Left lung (tissue), 10 donors: Measurements from ENCODE around the gene LTBR. TPM values are rescaled to one million over a fixed set of nuclear protein-coding genes. Genes with fewer than 3 reads are reported as not detected.

Experiments
- ATAC-seq: fragments of 200-7000 bp; cut with Tn5 transposase; one replicate; pipeline ENCODE4 v1.9.1; 2020; ENCODE audit warnings: moderate library complexity
- DNase-seq, 4 donors: peaks; one replicate each; pipeline ENCODE4 v3.0.0-alpha.2; 2013 to 2020
- H3K27ac ChIP-seq, 2 donors: fragments of 200-600 bp; sonication (generic) in 1 of 2; one replicate each; pipeline versions ENCODE4 v1.5.0 to v1.8.0; 2020 to 2021
- H3K27me3 ChIP-seq, 2 donors: fragments of 200-600 bp; sonication (generic) in 1 of 2; one replicate each; pipeline versions ENCODE4 v1.5.0 to v1.8.0; 2020 to 2021
- H3K36me3 ChIP-seq, 2 donors: fragments of 200-600 bp; sonication (generic) in 1 of 2; one replicate each; pipeline versions ENCODE4 v1.5.0 to v1.8.0; 2020 to 2021
- H3K4me1 ChIP-seq, 2 donors: fragments of 200-600 bp; one replicate each; pipeline ENCODE4 v1.8.0; 2021
- H3K4me3 ChIP-seq, 2 donors: fragments of 200-600 bp; sonication (generic) in 1 of 2; one replicate each; pipeline versions ENCODE4 v1.5.0 to v1.8.0; 2020 to 2021; ENCODE audit warnings: mild to moderate bottlenecking in 1 of 2
- H3K9me3 ChIP-seq, 2 donors: fragments of 200-600 bp; sonication (generic) in 1 of 2; one replicate each; pipeline versions ENCODE4 v1.5.0 to v1.8.0; 2020 to 2021
- intact Hi-C, 2 donors: fragments of 100-400 bp; cut with DNase I; formaldehyde crosslinking; loops; one replicate each; pipeline versions ENCODE4 v1.11.2 to v1.14.2; 2022
- polyA plus RNA-seq, 6 donors: library from polyadenylated mRNA; unstranded; fragments of 120-200 nt; gene quantifications; one replicate each; pipeline ENCODE4 v1.2.1, GENCODE V29; 2013; ENCODE audit not compliant: insufficient read length in 6 of 6
- total RNA-seq, 2 donors: library from RNA; stranded (reverse); fragmentation: NEBNext Ultra II Directional; extraction: Animal tissue kit (Norgen Biotek cat#: 25700); gene quantifications; one replicate each; pipeline ENCODE4 v1.2.1, GENCODE V29; 2021
- TF ChIP-seq, protein P1 (sequence below), 2 donors: fragments of 200-600 bp; sonication (generic) in 1 of 2; IDR thresholded peaks; one replicate each; pipeline versions ENCODE4 v1.5.0 to v1.8.0; 2021; ENCODE audit warnings: antibody characterized with exemption in 2 of 2
- donor health status: DM: no; HTN: yes; CAD: no.
- donor health status: DM: no; HTN: no; CAD: no.

LTBR gene
- total and polyA plus RNA-seq, 8 donors = 66.6 to 153 (median 90.7) TPM

DNA sequence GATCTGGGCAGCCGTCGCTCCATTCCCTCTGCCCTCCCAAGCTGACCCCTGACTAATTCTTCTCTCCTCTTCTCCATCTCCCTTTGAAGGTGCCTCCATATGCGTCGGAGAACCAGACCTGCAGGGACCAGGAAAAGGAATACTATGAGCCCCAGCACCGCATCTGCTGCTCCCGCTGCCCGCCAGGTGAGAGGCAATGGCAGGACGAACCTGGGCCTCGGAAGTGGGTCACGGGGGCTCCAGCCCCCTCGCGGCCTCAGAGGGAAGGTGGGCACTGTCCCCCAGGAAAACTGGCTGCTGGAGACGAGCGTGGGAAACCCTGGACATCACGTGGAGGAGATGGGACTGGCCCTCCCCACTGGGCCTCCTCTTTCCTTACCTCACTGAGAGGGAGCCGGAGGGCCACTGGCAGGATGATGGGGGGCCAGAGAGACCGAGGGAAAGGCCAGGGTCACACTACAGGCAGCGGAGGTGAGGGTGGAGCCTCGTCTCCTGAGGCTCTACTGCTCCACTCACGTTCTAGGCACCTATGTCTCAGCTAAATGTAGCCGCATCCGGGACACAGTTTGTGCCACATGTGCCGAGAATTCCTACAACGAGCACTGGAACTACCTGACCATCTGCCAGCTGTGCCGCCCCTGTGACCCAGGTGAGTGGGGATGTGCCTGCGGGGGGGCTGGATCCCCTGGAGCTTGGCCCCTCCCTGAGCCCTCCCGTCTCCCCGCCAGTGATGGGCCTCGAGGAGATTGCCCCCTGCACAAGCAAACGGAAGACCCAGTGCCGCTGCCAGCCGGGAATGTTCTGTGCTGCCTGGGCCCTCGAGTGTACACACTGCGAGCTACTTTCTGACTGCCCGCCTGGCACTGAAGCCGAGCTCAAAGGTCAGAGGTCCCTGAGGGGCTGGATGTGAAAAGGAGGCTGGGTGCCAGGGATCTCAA, 806 bp downstream of the LTBR start:
- TF ChIP-seq, protein P1, sequence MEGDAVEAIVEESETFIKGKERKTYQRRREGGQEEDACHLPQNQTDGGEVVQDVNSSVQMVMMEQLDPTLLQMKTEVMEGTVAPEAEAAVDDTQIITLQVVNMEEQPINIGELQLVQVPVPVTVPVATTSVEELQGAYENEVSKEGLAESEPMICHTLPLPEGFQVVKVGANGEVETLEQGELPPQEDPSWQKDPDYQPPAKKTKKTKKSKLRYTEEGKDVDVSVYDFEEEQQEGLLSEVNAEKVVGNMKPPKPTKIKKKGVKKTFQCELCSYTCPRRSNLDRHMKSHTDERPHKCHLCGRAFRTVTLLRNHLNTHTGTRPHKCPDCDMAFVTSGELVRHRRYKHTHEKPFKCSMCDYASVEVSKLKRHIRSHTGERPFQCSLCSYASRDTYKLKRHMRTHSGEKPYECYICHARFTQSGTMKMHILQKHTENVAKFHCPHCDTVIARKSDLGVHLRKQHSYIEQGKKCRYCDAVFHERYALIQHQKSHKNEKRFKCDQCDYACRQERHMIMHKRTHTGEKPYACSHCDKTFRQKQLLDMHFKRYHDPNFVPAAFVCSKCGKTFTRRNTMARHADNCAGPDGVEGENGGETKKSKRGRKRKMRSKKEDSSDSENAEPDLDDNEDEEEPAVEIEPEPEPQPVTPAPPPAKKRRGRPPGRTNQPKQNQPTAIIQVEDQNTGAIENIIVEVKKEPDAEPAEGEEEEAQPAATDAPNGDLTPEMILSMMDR (IDR thresholded peaks at IDR 0.05) = no peak
- peaks cover 0 to 40% of the 10 kb centered on the region in 2 donors for H3K36me3 ChIP-seq
- no peaks in the 10 kb centered on the region for H3K9me3 ChIP-seq
- H3K27ac ChIP-seq = peak overlapping the region; percentile 86 to 94
- H3K27me3 ChIP-seq = no peaks in the 10 kb centered on the region
- peak; percentile 27 for ATAC-seq
- intact Hi-C loops = no loop called here
- H3K4me1 ChIP-seq = peaks cover 20 to 74% of the 10 kb centered on the region in 2 donors
- H3K4me3 ChIP-seq = peak overlapping the region; percentile 86 to 99
- peak in 1 of 4 donors; percentile 78 for DNase-seq

DNA sequence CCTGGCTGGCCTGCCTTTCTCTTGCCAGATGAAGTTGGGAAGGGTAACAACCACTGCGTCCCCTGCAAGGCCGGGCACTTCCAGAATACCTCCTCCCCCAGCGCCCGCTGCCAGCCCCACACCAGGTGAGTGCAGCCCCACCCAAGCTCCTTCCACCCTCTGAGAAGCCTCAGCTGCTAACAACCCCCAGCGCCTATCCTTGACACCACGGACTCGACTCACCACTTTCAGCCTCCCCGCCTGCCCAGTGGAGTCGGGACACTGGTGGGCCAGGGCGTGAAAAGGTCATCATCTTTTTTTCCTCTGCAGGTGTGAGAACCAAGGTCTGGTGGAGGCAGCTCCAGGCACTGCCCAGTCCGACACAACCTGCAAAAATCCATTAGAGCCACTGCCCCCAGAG, 2.1 kb downstream of the LTBR start:
- no peaks in the 10 kb centered on the region for H3K27me3 ChIP-seq
- H3K4me1 ChIP-seq = peaks cover 13 to 74% of the 10 kb centered on the region in 2 donors
- ATAC-seq (no peak), DNase-seq (peak in 1 of 4 donors; percentile 68)
- peak overlapping the region in 1 of 2 donors; percentile 18 for H3K27ac ChIP-seq
- no peaks in the 10 kb centered on the region for H3K9me3 ChIP-seq
- TF ChIP-seq, protein P1 (IDR thresholded peaks at IDR 0.05) = no peak
- intact Hi-C loops = no loop called here
- peaks cover 0 to 53% of the 10 kb centered on the region in 2 donors for H3K36me3 ChIP-seq
- peak overlapping the region in 1 of 2 donors; percentile 99 for H3K4me3 ChIP-seq

DNA sequence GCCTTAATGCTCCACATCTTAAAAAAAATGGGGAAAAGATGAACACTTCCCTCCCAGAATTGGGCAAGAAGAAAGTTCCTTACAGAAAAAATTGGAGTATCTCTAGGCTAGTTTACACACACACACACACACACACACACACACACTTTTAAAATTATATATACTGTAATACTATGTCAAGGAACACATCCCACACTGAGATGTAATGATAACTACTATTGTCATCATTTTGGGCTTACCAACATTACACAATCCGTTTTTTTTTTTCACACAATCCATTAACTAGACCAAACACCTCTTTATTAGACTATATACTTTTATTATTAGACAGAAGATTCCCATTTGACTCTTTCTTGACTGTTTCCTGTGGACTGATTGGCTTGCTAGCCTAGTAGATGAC, 2.5 kb downstream of the LTBR start:
- intact Hi-C loops = no loop called here
- TF ChIP-seq, protein P1 (IDR thresholded peaks at IDR 0.05) = no peak
- Histone ChIP-seq H3K4me1 (peaks cover 13 to 75% of the 10 kb centered on the region in 2 donors), H3K27me3 (no peaks in the 10 kb centered on the region), H3K27ac (no peak overlapping the region), H3K4me3 (no peak overlapping the region), H3K9me3 (no peaks in the 10 kb centered on the region), H3K36me3 (peaks cover 3 to 58% of the 10 kb centered on the region in 2 donors)
- ATAC-seq (no peak), DNase-seq (no peak)

DNA sequence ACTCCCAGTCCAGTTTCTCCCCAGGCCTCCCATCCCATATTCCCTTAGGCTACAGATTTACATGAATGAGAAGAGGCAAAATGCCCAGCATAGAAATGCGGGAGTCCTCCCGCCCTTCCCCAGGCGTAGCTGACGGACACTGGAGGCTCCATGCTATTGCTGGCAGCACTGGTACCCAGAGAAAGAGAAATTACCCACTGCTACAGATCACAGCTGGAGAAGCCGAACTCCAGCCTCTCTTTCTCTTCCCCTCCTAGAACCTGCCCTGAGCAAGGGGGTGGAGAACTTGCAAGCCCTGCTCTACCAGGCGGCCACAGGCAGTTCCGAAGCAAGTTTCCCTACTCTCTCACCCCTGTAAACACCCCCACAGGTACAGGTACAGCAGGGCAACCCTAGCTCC, 3.6 kb downstream of the LTBR start:
- Histone ChIP-seq H3K4me1 (peaks cover 19 to 82% of the 10 kb centered on the region in 2 donors), H3K27me3 (no peaks in the 10 kb centered on the region), H3K36me3 (peaks cover 3 to 63% of the 10 kb centered on the region in 2 donors), H3K27ac (peak overlapping the region in 1 of 2 donors; percentile 28), H3K9me3 (no peaks in the 10 kb centered on the region), H3K4me3 (no peak overlapping the region)
- no peak for ATAC-seq
- DNase-seq = no peak
- intact Hi-C loops = no loop called here
- TF ChIP-seq, protein P1 (IDR thresholded peaks at IDR 0.05) = no peak

DNA sequence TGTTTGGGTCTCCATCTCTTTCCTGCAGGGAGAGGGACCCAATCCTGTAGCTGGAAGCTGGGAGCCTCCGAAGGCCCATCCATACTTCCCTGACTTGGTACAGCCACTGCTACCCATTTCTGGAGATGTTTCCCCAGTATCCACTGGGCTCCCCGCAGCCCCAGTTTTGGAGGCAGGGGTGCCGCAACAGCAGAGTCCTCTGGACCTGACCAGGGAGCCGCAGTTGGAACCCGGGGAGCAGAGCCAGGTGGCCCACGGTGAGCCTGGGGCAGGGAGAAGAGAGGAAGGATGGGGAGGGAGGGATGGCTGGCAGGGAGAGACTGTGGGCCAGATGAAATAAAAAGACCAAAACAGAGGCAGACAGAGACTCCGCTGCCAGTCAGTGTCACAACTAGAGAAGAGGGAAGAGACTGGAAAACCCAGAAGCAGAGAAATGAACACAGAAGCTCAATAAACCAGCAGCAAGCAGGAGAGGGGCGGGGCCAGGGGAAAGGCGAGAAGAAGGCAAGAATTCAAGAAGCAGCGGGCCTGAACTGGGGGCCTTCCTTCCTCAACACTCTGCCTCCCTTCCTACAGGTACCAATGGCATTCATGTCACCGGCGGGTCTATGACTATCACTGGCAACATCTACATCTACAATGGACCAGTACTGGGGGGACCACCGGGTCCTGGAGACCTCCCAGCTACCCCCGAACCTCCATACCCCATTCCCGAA, 6.3 kb downstream of the LTBR start:
- Histone ChIP-seq H3K36me3 (peaks cover 3 to 71% of the 10 kb centered on the region in 2 donors), H3K4me1 (peaks cover 19 to 64% of the 10 kb centered on the region in 2 donors)
- peak in 1 of 4 donors; percentile 66 for DNase-seq

More for the DNA sequence above, 6.3 kb downstream of the LTBR start:
- H3K4me3 ChIP-seq = no peak overlapping the region
- no peak for ATAC-seq
- intact Hi-C loops = no loop called here
- H3K27me3 ChIP-seq = no peaks in the 10 kb centered on the region
- TF ChIP-seq, protein P1 (IDR thresholded peaks at IDR 0.05) = no peak
- H3K9me3 ChIP-seq = no peaks in the 10 kb centered on the region
- no peak overlapping the region for H3K27ac ChIP-seq
